ENCODE data around the gene TTC38.
"Not testable (repeated sequence)": the region's sequence is repeated elsewhere in the genome, so short reads cannot be mapped to it uniquely, and the experiment has no call there.

TTC38 gene

DNA sequence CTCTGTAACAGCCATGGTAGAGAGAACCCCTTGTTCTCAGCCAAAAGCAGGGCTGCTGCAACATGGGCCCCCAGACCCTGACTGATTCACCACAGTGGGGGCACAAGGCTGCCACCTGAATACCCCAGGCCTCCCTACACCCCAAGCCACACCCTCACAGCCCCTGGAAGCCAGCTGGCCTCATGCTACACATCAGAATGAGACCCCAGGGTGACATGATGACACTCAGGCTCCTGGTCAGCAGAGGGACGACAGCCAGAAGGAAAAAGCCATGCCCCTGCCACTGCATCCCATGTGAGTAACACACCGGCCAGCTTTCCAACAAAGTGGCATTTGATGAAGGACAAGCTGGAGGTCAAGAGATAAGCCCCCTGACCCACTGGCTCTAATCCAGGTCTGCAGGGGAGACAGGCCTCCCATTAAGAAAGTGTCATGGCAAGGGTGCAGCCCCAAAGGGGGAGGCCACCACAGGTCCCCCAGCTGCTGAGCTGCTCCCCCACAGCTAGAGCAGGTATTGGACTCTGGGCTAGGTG lies 20.3 kb upstream of the TTC38 start:
- DNase-seq, result no peak

DNA sequence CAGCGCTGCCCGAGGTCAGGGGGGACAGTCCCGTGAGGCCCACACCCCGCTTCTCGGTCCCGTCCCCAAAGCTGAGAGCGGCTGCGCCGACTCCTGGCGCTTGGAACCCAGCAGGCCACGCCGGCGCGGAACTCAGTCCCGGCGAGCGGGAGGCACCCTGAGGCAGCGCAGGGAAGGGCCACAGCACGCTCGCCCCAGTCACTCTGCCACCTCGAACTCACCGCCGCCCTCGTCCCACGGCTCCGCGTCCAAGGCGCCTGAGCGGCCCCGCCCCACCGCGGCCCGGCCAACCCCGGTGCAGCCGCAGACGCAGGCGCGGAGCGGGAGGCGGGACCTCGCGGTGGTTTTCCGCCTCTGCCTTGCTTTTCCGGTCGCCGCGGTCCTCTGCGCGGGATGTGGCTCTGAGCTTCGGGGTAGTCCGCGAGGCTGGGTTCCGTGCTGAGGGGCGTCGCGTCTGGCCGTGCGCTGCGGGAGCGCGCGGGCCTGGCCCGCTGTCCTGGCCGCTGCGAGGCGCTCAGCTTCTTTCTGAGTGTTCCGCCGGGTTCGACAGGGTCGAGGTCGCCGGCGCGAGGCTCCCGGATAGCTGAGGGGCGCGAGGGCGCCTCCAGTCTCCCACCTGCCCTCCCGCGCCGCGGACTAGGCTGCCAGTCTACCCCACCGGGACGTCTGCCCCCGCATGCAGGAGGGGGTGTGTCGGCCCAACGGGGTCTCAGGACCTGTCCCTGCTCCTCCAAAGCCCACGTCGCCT lies 17.6 kb upstream of the TTC38 start, which contains the start of gene CDPF1:
TSS of gene CDPF1 (minus strand) at position 259 of the 748 bp plus-strand sequence. CDS start 2,009 bp downstream, outside the sequence.
- DNase-seq, result peak; percentile 49 to 87

DNA sequence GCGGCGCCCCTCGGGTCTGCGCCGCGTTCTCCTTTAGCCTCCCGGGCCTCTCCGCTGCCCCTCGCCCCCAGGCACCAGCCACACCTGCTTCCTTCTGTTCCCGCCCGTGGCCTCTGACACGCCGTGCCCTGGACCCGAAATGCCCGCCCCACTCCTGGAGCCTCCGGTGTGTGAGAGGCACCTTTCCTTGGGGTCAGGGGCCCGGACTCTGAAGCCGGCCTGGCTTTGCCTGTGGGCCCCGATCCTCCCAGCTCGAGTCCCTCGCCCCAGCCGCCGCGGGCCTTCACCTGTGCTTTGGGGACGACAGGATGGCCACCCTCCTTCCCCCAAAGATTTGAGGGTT lies 17.1 kb upstream of the TTC38 start:
- no peak for DNase-seq

DNA sequence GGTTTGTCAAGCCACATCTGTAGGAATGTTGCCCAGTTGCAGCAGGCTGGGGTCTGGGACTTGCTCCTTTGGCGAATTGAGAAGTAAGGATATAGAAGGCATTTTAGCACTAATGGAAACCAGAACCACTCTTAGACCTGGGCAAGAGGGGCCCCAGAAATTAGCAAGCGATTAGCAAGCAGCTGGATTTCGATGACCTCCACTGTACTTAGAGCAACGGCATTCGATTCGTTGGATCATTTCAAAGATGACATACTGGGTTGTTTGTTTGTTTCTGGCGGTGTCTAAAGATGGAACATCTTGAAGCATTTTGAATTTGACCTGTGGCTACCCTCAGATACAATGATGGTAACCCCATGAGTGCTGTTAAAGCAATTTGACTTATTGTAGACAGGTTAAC lies 16.5 kb upstream of the TTC38 start:
- no peak for DNase-seq

DNA sequence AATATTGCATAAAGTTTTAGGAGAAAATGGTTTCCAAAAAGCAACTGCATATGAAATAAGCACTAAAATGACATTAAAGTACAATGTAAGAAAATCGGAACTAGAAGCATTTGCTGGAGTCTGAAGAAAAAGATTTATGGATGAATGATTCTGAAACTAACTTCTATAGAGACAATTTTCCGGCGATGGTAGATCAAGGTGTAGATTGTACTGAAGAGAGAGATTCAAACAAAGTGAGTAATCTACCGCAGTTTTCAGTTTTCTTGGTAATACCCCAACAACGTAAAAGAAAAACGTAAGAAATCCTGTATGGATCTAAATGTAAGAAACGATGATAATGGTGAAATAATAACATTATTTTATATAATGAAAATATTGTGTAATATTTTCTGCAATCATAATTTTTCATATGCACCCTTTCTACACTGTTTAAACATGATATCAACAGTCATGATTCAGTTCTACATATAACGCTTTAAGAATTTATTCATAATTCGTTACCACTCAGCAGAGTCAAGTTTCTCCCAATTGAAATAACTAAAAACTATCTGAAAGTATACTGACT lies 15.9 kb upstream of the TTC38 start:
- no peak for DNase-seq

DNA sequence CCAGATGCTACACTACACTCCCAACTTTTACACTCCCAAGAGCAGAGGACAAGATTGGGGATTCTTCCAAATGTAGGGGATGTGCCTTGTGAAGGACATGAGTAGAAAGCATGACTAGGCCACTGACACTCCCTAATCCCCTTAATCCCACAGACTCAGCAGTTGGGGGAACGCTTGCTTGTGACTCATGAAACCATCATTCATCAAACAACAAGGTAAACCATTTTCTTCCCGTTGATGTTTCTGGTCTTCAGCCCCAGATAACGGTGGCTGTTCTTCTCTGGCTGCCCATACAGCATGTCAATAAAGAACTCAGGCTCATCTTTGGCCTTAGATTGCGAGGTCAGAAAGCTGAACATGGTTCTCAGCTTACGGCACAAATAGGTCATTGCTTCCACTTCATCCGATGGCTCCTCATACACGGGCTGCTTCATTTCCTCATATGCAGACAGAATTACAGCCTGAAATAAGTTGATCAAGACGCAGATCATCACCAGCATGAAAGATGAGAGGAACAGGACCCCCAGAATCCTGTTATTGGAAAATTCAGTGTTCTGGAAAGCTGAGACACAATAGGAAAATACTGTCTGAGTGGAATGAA lies 11.3 kb upstream of the TTC38 start:
- DNase-seq, result no peak

DNA sequence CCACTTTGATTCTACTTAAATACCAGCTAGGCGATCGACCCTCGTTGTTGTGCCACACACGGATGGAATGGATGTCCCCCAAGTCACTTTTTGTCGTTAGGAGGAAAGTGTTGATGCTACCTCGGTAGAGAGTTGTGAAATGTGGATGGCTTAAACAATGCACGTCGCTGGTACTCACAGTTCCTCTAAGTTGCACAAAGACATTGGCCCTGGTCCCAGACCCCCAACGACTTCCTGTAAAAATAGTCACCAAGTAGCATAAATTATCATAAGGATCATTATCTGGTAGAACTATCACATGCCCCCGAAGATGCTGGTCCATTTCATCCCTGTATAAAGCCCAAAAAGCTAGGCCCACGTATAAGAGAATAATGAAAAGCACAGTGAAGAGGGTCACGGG lies 8.4 kb upstream of the TTC38 start:
- DNase-seq, result no peak

DNA sequence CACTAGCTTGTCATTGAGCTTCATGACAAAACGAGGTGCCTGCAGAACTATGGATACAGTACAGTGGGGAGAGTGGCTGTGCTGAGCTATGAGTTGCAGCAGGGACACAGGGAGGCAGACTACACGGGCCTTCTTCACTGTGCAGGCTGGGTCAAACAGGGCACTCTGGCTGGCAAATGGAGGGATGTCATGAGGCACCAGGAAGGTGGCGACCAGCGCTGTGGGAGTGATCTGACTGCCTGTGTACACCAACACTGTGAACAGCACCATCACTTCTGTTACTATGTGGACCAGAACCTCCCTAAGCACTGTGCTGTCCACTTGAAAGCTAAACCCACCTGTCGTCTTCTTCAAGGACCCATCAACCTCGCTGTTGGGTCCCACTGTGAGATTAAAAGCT lies 7.8 kb upstream of the TTC38 start:
- no peak for DNase-seq

DNA sequence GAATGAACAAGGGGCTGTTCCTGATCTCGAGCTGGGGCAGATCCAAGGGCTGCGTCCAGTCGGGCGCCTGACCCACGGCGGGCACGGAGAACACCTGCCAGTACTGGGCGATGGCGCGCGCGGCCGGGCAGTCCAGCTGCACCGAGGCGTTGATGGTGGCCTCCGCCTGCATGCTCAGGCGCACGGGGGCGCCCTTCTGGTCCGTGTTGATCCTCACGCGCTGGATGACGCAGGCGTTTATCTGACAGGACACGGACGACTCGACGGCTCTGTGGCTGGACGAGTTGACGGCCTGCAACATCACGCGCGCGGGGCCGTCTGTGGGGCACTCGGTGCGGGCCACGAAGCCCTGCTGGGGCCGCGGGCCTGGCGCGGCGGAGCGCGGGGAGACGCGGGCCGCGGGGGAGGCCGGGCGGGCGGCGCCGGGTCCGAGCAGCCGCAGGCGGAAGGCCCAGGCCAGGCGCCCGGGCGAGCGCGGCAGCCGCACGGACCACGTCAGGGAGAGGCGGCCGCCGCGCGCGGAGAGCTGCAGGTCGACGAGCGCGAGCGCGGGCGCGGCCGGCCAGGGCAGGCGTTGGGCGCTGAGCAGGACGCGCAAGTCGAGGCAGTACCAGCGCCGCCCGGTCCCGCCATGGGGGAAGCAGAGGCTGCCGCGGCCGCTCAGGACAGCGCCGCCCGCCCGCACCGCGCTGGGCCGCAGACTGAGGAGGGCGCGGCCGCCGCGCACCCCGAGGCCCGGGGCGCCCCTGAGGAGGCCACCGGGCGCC lies 5.2 kb upstream of the TTC38 start:
- peak; percentile 3 to 40 for DNase-seq

DNA sequence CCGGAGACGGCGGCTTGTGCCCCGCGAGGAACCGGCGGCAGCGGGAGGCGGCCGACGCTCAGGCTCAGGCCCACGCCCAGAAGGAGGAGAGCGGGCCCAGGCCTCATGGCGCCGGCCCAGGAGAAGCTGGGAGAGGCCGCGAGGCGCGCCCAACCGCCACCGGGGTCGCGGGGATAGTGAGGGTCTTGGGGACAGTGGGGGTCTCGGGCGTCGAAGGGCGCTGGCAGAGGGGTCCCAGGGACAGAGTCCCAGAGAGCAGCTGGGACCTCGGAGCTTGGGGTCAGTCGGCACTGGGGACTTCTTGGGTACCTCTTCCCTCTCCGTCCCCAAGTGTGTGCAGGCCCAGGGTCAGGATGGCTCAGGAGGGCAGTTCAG lies 4.6 kb upstream of the TTC38 start, which contains the start of gene PKDREJ:
TSS of gene PKDREJ (minus strand) at position 128 of the 375 bp plus-strand sequence. CDS start at position 107, 21 bp downstream.
- no peak for DNase-seq

DNA sequence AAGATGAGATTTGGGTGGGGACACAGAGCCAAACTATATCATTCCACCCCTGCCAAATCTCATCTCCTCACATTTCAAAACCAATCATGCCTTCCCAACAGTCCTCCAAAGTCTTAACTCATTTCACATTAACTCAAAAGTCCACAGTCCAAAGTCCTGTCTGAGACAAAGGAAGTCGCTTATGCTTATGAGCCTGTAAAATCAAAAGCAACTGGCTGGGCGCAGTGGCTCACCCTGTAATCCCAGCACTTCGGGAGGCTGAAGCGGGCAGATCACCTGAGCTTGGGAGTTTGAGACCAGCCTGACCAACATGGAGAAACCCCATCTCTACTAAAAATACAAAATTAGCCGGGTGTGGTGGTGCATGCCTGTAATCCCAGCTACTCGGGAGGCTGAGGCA lies 3.3 kb upstream of the TTC38 start:
- not testable (repeated sequence) for DNase-seq

DNA sequence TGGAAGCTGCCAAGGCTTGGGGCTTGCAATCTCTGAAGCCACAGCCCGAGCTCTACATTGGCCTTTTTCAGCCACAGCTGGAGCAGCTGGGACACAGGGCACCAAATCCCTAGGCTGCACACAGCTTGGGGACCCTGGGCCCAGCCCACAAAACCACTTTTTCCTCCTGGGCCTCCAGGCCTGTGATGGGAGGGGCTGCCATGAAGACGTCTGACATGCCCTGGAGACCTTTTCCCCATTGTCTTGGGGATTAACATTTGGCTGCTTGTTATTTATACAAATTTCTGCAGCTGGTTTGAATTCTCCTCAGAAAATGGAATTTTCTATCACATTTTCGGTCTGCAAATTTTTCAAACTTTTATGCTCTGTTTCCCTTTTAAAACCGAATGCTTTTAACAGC lies 2.2 kb upstream of the TTC38 start:
- not testable (repeated sequence) for DNase-seq

DNA sequence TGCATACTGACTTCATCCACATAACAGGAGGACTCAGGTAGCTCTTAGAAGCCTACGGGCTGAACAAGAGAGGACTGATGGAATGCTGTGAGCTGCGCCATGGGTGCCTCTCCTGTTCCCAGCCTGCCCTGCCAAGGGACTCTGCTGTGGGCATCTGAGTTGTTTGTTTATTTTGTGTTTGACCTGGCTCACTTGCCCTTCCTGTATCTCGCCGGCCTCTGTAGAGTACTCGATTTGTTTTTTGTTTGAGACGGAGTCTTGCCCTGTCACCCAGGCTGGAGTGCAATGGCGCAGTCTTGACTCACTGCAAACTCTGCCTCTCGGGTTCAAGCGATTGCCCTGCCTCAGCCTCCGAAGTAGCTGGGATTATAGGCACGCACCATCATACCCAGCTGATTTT lies 1.8 kb downstream of the TTC38 start:
- no peak for DNase-seq

DNA sequence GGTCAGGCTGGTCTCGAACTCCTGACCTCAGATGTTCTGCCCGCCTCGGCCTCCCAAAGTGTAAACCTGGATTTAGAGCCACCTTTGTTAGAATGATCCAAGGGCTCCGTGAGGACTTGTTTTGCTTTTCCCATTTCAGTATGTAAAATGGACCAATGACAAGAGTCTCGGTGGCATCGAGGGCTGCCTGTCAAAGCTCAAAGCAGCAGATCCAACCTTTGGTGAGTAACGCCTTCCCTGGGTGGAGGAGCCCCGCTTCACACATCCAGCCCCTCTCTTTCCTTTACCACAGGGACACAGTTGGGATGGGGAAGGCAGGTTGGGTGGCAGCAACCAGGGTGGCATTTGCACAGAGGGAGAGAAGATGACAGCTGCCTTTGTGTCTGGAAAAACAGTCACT lies 4.4 kb downstream of the TTC38 start:
- DNase-seq, result no peak

DNA sequence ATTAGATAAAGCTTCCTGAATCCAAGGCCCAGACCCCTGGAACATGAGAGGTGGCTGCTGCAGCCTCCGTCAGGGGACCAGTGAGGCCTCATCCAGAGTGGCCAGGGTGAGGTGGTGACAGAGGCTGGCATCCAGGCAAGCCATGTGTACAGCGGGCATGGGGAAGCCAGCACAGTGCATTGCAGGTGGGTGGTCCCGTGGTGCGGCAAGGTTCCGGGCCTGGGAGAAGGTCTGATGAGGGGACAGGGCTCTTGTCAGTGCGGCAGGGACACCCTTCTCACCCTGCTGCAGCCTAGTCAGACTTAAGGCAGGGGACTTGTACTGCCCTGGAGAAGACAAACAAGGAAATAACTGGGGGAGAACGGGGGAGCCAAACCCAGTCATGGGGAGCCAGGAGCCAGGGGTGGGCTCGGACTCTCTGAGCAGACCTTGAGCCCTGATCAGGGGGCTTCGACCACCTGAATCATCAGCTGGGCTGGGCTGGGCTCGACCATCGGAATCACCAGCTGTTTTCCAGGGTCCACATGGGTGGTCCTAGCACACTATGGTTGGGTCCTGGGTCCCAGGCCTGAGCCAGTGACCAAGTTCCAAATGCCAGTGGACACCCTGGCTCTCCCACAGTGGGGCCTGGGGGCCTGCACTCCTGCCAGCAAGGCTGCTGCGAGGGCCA lies 5.1 kb downstream of the TTC38 start:
- no peak for DNase-seq

DNA sequence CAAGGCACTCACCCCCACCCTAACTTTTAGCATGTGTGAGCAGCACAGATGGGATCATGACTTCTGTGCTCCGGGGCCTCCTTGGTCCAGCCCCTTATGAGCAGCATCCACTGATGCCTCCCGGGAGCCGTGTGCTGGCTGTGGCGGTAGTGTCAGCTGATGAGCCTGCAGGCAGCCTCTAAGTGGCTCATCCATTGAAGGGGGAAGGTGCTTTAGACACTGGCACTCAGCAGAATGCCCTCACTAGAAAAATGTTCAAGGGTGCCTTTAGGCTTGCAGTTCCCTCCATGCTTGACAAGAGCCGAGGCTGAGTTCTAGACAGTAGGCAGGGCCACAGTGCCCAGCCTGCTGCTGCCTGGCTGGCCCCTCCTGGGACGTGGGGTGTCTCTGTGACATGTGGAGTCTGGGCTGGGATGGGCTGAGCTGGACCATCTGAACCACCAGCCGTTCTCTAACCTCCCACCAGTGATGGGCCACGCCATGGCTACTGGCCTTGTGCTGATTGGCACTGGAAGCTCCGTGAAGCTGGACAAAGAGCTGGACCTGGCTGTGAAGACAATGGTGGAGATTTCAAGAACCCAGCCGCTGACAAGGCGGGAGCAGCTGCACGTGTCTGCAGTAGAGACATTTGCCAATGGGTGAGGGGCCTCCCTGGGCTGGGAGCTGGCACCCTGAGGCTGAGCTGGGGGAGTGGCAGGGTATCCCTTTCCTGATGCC lies 5.8 kb downstream of the TTC38 start:
- DNase-seq, result no peak

DNA sequence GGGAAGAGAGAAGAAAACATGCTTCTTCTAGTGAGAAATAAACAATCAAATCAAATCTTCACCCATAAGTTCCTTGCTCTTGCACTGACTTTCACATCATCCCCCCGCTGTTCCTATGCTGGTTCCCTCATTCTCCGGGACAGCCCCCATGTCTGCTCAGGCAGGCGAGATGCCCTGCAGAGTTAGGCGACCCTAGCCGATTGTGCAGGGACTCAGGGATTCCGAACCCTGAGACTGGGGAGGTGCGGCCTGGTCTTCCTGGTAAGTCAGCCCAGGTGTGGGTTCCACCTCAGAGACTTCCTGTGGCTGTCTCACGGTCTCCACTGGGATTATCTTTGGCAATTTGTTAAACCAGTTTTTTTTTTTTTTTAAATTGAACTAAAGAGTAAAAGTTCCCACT lies 6.6 kb downstream of the TTC38 start:
- no peak for DNase-seq

DNA sequence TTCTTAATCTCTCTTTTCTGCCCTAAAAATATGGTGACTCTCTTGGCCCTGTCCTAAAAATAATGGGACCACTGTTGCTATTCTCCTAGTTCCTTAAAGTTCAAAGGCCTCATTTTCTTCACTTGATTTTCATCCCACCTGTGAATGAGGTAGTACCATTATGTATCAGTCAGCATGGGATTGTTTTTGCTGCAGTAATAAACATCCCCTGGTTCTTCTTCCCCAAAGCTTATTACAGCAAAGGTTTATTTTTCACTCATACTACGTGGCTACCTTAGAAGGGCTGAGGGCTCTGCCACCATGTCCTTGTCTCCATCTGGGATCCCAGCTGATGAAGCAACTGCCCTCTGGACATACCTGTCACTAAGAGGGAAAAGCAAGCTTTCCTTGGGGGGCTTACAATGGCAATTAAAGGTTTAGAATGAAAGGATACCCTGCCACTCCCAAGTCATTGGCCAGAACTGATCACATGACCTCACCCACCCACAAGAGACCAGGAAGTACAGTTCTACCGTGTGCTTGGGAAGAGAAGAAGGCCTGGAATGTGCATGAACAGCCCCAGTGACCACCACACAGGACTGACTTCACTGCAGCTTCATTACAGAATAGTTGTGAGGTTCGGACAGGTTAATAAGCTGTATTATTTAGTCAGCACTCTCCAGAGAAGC lies 7.8 kb downstream of the TTC38 start:
- DNase-seq, result no peak

DNA sequence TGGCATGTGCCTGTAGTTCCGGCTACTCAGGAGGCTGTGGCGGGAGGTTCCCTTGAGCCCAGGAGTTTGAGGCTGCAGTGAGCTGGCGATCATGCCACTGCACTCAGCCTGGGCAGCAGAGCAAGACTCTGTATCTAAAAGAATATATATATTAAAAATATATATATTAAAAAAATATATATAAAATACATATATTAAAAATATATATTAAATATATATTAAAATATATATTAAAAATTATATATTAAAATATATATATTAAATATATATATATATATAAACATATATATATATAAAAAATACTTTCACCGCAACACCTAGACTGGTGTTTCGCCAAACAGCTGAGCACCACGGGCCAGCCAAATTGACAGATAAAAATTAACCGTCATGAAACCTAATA lies 8.8 kb downstream of the TTC38 start:
- DNase-seq, result no peak

DNA sequence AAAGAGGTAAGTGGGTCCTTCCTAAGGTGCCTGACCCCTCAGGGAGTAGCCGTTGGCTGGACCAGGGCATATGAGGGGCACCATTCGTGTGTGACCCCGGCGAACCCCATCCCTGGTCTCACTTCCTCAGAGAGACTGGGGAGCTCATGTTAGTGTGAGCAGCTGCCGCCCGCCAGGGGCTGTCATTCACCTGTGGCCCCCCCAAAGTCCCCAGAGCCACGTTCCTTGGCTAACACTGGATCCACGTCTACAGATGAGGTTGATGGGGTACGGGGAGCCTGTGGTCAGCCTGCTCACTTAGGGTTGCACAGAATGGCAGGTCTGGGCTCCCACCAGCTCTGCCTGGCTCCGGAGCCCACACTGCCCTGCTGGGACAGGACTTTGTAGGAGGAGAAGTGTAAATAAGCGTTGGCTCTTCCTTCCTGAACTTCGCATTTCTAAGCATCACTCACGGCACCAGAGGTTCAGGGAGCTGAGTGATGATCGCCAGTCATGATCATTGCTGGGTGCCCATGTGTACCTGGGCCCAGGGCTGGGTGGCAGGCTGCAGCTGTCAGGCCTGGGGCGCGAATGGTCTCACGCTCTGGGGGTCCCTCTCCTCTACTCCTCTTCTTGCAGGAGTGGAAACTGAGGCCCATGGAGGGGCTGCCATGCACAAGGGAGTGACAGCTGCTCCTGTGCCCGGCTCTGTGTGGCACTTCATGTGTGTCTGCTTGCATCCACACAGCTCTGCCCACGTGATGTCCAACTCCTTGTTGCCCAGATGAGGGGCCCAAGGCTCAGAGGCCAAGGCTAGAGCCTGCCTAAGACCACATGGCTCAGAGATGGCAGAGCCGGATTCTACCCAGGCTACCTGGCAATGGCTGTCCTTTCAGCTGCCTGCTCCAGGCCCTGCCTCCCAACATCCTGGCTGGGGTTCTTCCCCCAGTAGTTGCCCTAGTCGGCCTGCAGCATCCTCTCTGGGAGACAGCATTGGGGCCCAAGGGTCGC lies 11.1 kb downstream of the TTC38 start:
- no peak for DNase-seq
